GM21576 (cell line): ENCODE measurements around the gene PRKG1.
"Not testable (repeated sequence)": the region's sequence is repeated elsewhere in the genome, so short reads cannot be mapped to it uniquely, and the experiment has no call there.

ENCODE experiments used
- ATAC-seq: cut with Tn5 transposase; IDR thresholded peaks from one replicate; pipeline ENCODE4 v1.9.1; 2021; ENCODE audit warnings: mild to moderate bottlenecking, moderate library complexity; ENCODE audit not compliant: unreplicated experiment

Gene PRKG1

GRCh38 chr10:52019656-52020055 is 945.4 kb downstream of the PRKG1 start:
- no peak for ATAC-seq

GRCh38 chr10:52020173-52020572 is 945.9 kb downstream of the PRKG1 start:
- ATAC-seq: no peak

GRCh38 chr10:52020702-52021101 is 946.4 kb downstream of the PRKG1 start:
- ATAC-seq: no peak

DNA sequence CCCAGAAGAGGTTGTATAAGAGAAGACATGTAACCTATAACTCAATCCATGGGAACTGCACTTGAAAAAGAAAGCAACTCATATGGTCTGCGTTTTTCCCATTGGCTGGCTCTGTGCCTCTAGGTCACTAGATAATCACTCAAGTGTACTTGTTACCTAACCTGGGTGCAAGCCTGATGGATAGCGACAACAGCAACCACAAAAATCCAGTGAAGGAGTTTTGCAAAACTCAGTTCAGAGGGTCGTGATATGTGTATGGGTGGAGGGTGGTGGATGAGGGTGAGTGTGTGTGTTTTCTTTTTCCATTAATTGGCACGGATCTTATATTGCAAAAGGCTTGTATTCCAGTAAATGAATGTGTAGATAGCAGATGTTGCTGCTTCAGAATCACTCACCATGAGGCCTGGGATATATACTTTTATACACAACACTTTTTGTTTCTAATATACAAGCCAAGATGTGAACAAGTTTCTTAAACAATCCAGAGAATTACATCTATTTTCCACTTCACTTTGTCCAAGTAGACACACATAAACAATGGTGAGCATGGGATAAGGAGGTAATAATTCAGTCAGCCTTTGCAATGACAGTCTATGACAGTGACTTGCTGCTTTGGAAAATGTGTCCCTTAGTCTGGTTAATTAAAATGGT is 952.9 kb downstream of the PRKG1 start:
- ATAC-seq: no peak

GRCh38 chr10:52028523-52028858 is 954.2 kb downstream of the PRKG1 start:
- no peak for ATAC-seq

- ATAC-seq: no peak
These were observed 955.3 kb downstream of the PRKG1 start for GRCh38 chr10:52029628-52030027.

- no peak for ATAC-seq
These were observed 955.9 kb downstream of the PRKG1 start for GRCh38 chr10:52030051-52030790.

DNA sequence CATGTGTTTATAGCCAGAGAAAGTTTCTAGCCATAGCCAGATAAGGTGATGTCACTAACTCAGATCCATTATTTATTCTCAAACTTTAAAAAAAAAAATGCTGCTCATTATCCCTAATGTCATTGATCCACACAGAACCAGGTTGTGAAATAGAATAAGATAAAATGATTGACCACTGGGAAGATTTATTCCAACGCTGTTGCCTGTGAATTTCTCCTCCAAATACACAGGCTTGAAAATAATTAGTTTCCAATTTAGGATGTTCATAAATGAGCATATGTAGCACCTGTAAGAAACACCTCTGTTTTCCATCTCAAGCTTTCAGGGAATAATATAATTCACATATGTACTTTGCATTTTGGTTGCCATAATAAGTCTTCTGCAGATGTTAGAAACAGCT is 956.7 kb downstream of the PRKG1 start:
- ATAC-seq: no peak

- no peak for ATAC-seq
These were observed 957.5 kb downstream of the PRKG1 start for GRCh38 chr10:52031771-52032170.

- no peak for ATAC-seq
These were observed 958.7 kb downstream of the PRKG1 start for GRCh38 chr10:52032681-52033629.

DNA sequence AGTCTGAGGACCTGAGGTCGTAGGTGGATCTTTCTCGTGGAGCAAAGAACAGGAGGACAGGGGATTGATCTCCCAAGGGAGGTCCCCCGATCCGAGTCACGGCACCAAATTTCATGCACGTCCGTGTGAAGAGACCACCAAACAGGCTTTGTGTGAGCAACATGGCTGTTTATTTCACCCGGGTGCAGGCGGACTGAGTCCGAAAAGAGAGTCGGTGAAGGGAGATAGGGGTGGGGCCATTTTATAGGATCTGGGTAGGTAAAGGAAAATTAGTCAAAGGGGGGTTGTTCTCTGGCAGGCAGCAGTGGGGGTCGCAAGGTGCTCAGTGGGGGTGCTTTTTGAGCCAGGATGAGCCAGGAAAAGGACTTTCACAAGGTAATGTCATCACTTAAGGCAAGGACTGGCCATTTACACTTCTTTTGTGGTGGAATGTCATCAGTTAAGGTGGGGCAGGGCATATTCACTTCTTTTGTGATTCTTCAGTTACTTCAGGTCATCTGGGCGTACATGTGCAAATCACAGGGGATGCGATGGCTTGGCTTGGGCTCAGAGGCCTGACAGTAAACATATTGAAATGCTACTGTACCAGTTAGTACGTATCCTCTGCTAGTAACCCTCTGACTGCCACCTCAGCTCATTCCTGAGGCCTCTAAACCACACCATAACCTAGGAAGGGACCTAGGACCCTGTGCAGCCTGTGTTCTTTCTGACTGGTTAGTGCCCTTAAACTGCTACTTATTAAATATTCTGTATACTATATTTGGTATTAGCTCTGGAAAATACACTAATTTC is 964.9 kb downstream of the PRKG1 start:
- not testable (repeated sequence) for ATAC-seq

DNA sequence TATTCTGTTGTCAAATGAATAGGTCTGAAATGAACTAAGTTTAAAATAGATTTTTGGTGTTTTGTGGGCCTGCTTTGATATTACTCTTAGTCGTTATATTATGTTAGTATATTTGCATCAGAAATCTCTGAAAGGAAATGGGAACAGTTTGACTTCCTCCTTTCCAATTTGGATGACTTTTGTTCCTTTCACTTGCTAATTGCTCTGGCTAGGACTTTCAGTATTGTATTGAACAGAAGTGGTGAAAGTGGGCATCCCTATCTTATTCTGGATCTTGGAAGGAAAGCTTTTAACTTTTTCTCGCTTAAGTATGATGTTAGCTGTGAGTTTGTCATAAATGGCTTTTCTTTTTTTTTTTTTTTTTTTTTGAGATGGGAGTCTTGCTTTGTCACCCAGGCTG is 966.2 kb downstream of the PRKG1 start:
- no peak for ATAC-seq

DNA sequence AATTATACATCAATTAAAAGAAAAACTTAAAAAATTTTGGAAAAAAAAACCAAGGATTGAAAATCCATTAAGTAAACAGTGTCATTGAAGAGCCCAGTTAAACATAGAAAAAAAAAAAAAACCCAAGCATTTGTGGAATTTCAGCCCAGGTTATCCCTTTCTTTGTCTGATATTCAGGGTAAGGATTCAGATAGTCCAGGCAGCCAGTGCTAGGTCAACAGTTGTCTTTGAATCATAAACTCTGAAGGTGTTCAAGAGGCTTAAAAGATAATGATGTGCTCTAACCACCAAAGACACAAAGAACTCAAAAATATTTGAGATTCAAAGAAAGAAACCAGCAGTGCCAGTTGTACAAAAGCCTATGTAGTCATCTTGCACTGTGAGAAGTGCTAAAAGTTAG is 969.5 kb downstream of the PRKG1 start:
- ATAC-seq: no peak

DNA sequence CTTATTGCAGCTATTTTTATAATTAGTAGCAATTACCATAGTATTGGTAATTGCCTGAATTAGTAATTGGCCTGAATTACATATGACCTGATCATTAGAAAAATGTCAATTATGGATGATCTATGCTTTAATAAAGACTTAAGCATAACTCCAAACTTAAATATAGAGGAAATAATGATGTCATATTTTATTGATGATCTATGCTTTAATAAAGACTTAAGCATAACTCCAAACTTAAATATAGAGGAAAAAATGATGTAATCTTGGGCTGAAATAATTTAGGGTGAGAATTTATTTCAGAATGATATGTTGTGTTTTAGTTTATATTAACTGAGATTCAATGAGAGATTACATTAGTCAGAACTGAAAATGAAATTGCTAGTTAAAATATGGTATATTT is 973.8 kb downstream of the PRKG1 start:
- no peak for ATAC-seq

DNA sequence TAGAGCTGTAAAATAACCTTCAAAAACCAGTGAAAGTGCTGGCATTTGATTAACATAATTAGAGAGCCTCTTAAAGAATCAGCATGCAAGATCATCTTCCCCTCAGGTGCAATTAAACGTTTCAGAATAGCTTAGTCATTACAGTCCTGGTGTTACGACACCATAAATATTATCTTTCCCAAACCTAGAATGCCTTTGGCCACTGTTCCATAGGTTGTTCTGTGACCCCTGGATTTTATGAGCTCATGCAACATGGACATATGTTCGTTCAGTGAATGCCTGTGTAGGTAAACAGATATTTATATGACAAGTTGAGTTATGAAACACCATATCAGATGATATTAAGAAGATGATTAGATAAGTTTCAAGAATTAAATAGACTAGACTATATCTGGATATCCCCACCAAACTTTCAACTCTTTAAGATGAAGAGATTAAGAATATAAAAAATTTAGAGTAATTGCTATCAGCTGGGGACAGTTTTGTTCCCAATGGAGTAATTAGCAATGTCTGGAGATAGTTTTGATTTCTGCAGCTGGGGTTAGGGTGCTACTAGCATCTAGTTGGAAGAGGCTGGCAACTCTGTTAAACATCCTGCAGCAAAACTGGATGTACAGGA is 976.3 kb downstream of the PRKG1 start:
- ATAC-seq: no peak

GRCh38 chr10:52053497-52053896 is 979.2 kb downstream of the PRKG1 start:
- ATAC-seq: no peak

DNA sequence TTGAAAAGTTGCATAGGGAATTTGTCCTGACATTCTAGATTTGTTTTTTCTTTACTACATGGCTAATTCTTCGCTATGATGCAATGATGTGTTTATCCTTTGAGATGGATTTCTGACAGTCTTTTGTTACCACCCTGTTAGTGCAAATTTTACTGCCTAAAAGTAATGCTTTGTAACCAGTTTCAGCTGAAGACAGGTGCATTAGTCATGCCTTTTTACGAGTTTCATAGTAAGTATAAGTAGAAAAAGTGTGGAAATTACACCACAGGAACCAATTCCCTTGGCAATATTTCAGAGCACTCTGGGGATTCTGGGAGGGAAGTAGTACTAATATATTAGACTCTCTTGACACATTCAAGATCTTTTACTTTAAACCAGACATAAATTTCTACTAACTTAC is 982.0 kb downstream of the PRKG1 start:
- no peak for ATAC-seq

- ATAC-seq: no peak
These were observed 984.8 kb downstream of the PRKG1 start for GRCh38 chr10:52059089-52059488.

DNA sequence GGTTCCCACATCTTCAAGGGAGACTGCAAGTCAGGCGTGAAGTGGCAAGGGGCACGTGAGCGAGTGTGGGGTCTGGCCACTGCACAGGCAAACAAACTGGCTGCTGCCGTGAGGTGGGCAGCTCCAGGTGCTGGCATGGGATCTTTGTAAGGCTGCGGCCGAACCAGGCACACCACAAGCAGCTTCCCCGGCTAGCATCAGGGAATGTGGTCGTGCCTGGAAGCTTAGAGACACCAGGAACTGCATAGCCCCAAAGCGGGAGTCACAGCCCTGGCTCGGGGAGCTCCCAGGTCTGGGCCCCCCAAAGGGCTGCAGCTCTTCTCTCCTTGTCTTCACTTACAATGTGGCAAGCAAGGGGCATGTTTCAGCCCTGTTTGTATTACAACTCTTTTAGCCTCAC is 988.9 kb downstream of the PRKG1 start:
- ATAC-seq: no peak

- no peak for ATAC-seq
These were observed 990.0 kb downstream of the PRKG1 start for GRCh38 chr10:52064084-52064845.
